IMR-90 (cell line): Measurements from ENCODE around the gene FAM163B. TPM values are rescaled to one million over a fixed set of nuclear protein-coding genes. Genes with fewer than 3 reads are reported as not detected.

Experiments
- ATAC-seq: fragments of 200-7000 bp; cut with Tn5 transposase; 2 replicates; pipeline ENCODE4 v1.9.1; 2020; ENCODE audit warnings: low read depth, mild to moderate bottlenecking, moderate library complexity
- BruUV-seq: library from RNA; stranded (reverse); fragments of 400-500 nt; replicated peaks from 2 replicates; lab custom pipeline; 2021; lab: Mats Ljungman, UMichigan
- CTCF ChIA-PET: fragments of 300-600 bp; formaldehyde crosslinking; extraction: SDS; loops from one replicate; lab custom pipeline; 2021; ENCODE audit warnings: antibody characterized with exemption; lab: Yijun Ruan, JAX
- POLR2A ChIA-PET: fragments of 300-600 bp; sonication (Branson Sonifier 250); formaldehyde crosslinking; loops from one replicate; lab custom pipeline; 2022; ENCODE audit warnings: antibody characterized with exemption; ENCODE audit not compliant: unreplicated experiment; lab: Charles Lee
- DNase-seq: peaks from one replicate; pipeline ENCODE4 v3.0.0; 2013
- H2AFZ ChIP-seq: replicated peaks from 2 replicates; pipeline ENCODE3; 2013; ENCODE audit warnings: low read length, mild to moderate bottlenecking; ENCODE audit not compliant: poor library complexity
- H2AK5ac ChIP-seq: 2 replicates; pipeline ENCODE4 v1.6.1; 2013; ENCODE audit warnings: low read depth, low read length, inconsistent platforms
- H2AK9ac ChIP-seq: replicated peaks from 2 replicates; pipeline ENCODE3; 2013; ENCODE audit warnings: mild to moderate bottlenecking, low read depth, low read length, moderate library complexity; ENCODE audit not compliant: poor library complexity
- H2BK120ac ChIP-seq: 2 replicates; pipeline ENCODE4 v1.6.1; 2013; ENCODE audit warnings: low read depth, low read length, inconsistent platforms
- H2BK15ac ChIP-seq: 3 replicates; pipeline ENCODE4 v1.6.1; 2013; ENCODE audit warnings: low read depth, low read length, inconsistent platforms
- H2BK20ac ChIP-seq: 2 replicates; pipeline ENCODE4 v1.6.1; 2013; ENCODE audit warnings: low read depth, mild to moderate bottlenecking, inconsistent platforms, low read length, moderate library complexity
- H2BK5ac ChIP-seq: 2 replicates; pipeline ENCODE4 v1.6.1; 2013; ENCODE audit warnings: mild to moderate bottlenecking, low read depth, low read length, inconsistent platforms; ENCODE audit not compliant: poor library complexity, severe bottlenecking
- H3K14ac ChIP-seq: replicated peaks from 2 replicates; pipeline ENCODE4 v1.6.1; 2013; ENCODE audit warnings: low read depth, low read length, inconsistent platforms
- H3K18ac ChIP-seq: 2 replicates; pipeline ENCODE4 v1.6.1; 2013; ENCODE audit warnings: low read depth, low read length, control low read depth
- H3K23ac ChIP-seq: 2 replicates; pipeline ENCODE4 v1.6.1; 2013; ENCODE audit warnings: low read depth, low read length, inconsistent platforms
- H3K27ac ChIP-seq: 2 replicates; pipeline ENCODE4 v1.5.1; 2013; ENCODE audit warnings: mild to moderate bottlenecking, control low read depth, low read length; ENCODE audit not compliant: insufficient read depth
- H3K27me3 ChIP-seq: 2 replicates; pipeline ENCODE4 v1.6.1; 2013; ENCODE audit warnings: low read length; ENCODE audit not compliant: control insufficient read depth, insufficient read depth
- H3K36me3 ChIP-seq: 2 replicates; pipeline ENCODE4 v1.6.1; 2013; ENCODE audit warnings: low read length, mixed read lengths; ENCODE audit not compliant: control insufficient read depth, insufficient read depth
- H3K4ac ChIP-seq: 2 replicates; pipeline ENCODE4 v1.6.1; 2013; ENCODE audit warnings: low read depth, low read length, inconsistent platforms
- H3K4me1 ChIP-seq: 2 replicates; pipeline ENCODE4 v1.6.1; 2013; ENCODE audit warnings: low read length, mixed read lengths; ENCODE audit not compliant: control insufficient read depth, insufficient read depth
- H3K4me2 ChIP-seq: 2 replicates; pipeline ENCODE4 v1.6.1; 2013; ENCODE audit warnings: low read depth, mild to moderate bottlenecking, control low read depth, low read length, moderate library complexity
- H3K4me3 ChIP-seq: 2 replicates; pipeline ENCODE4 v1.5.1; 2013; ENCODE audit warnings: low read depth, mild to moderate bottlenecking, control low read depth, low read length, moderate library complexity; ENCODE audit not compliant: insufficient read depth
- H3K56ac ChIP-seq: 2 replicates; pipeline ENCODE4 v1.6.1; 2013; ENCODE audit warnings: low read length, inconsistent platforms; ENCODE audit not compliant: insufficient read depth; ENCODE audit errors: extremely low read depth
- H3K79me1 ChIP-seq, 2 experiments: 2 replicates each; pipeline ENCODE4 v1.6.1; 2013; ENCODE audit warnings: low read length in 2 of 2, inconsistent platforms in 1 of 2, low read depth in 1 of 2
- H3K9ac ChIP-seq: 2 replicates; pipeline ENCODE4 v1.6.1; 2013; ENCODE audit warnings: low read depth, low read length, control low read depth
- H3K9me1 ChIP-seq: 2 replicates; pipeline ENCODE4 v1.6.1; 2013; ENCODE audit warnings: low read length, inconsistent platforms; ENCODE audit not compliant: insufficient read depth
- H3K9me3 ChIP-seq: 2 replicates; pipeline ENCODE4 v1.6.1; 2013; ENCODE audit warnings: low read length; ENCODE audit not compliant: control insufficient read depth, insufficient read depth
- H4K20me1 ChIP-seq: 2 replicates; pipeline ENCODE4 v1.6.1; 2013; ENCODE audit warnings: low read length, inconsistent platforms; ENCODE audit not compliant: insufficient read depth
- H4K5ac ChIP-seq: 2 replicates; pipeline ENCODE4 v1.6.1; 2013; ENCODE audit warnings: mild to moderate bottlenecking, low read depth, low read length, control low read depth
- H4K8ac ChIP-seq, 2 experiments: 2 replicates each; pipeline ENCODE4 v1.6.1; 2013; ENCODE audit warnings: low read depth in 2 of 2, low read length in 2 of 2, control low read depth in 1 of 2, inconsistent platforms in 1 of 2
- H4K91ac ChIP-seq: 2 replicates; pipeline ENCODE4 v1.6.1; 2013; ENCODE audit warnings: low read depth, low read length, inconsistent platforms; ENCODE audit not compliant: insufficient read depth
- ELK1 ChIP-seq: fragments of 150-350 bp; IDR thresholded peaks from 2 replicates; pipeline ENCODE4 v1.6.1; 2016; ENCODE audit warnings: low read depth, mild to moderate bottlenecking, low read length, moderate library complexity, borderline replicate concordance
- SMC3 ChIP-seq: fragments of 150-350 bp; IDR thresholded peaks from 2 replicates; pipeline ENCODE4 v1.6.1; 2016; ENCODE audit warnings: low read depth, mild to moderate bottlenecking, antibody characterized with exemption, low read length, moderate library complexity
- WGBS, 2 experiments: methylation state at CpG; one replicate each; pipeline versions ENCODE4 v1.1.5 to v1.1.7; 2013; ENCODE audit warnings: missing lambda C conversion rate in 2 of 2; ENCODE audit not compliant: insufficient read length in 1 of 2; ENCODE audit errors: extremely low coverage in 2 of 2; 5-methylcytosine and 5-hydroxymethylcytosine counted together
- dilution Hi-C: fragments of 300-500 bp; cut with HindIII; formaldehyde crosslinking; loops from one replicate; pipeline ENCODE4 v1.14.3; 2018; ENCODE audit warnings: low sequenced_read_pairs; ENCODE audit not compliant: unreplicated experiment
- in situ Hi-C: fragments of 300-500 bp; cut with MboI; formaldehyde crosslinking; loops from 3 replicates; pipeline ENCODE4 v1.14.3; 2019; ENCODE audit warnings: low sequenced_read_pairs, inconsistent platforms, mixed read lengths
- intact Hi-C: fragments of 100-400 bp; cut with micrococcal nuclease; formaldehyde crosslinking; loops from 2 replicates; pipeline ENCODE4 v1.10.0; 2022
- polyA plus RNA-seq, 3 experiments: library from polyadenylated mRNA; depleted of rRNA; stranded (reverse); fragments of >200 nt; gene quantifications; 2 replicates each; pipeline ENCODE4 v1.2.3, GENCODE V29; 2012; ENCODE audit warnings: low replicate concordance in 1 of 3
- total RNA-seq: library from RNA; depleted of rRNA; stranded (reverse); fragments of >200 nt; gene quantifications from 2 replicates; pipeline ENCODE4 v1.2.3, GENCODE V29; 2012

Gene FAM163B
- total and polyA plus RNA-seq, 2 of the 4 experiments (the other 2 are of a cell fraction): not detected

DNA sequence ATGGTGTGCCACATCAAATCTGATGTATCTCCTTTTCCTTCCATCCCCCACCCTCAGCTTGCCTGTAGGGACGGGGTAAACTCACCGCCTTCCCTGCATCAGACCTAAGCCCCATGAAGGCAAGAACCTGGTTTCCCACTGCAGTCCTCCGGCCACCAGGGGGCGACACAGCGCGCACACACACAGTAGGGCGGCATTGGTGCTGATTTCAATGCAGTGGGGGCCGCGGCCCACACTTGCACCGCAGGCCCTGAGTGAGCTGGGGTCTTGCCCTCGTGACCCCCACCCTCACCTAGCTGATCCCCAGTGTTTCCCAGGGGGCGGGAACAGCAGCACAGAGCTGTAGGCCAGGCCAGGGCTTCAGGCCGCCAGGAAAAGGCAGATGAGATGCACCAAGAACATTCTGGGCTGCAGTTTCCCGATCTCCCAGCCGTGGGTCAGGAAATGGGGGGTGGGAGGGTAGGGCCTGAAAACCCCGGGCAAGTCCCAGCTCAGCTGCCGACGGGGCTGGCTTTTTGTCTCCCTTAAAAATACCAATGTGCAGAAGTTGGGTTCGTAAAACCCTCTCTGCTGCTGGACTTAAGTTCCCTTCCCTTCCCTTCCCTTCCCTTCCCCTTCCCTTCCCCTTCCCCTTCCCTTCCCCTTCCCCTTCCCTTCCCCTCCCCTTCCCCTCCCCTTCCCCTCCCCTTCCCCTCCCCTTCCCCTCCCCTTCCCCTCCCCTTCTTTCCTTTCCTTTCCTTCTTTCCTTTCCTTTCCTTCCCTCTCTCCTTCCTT, 19.5 kb downstream of the FAM163B start:
- intact Hi-C loops (no loop called here), in situ Hi-C loops (no loop called here), dilution Hi-C loops (no loop called here)
- Histone ChIP-seq H3K36me3 (no peaks in the 10 kb centered on the region), H3K4ac (no peak overlapping the region), H3K27me3 (peaks cover 28% of the 10 kb centered on the region; the same call in 1 of the 2 replicates), H4K5ac (no peak overlapping the region), H3K23ac (no peak overlapping the region), H4K8ac (no peak overlapping the region), H3K9ac (no peak overlapping the region), H4K20me1 (no peaks in the 10 kb centered on the region; the same call in 1 of the 2 replicates), H3K9me3 (peaks cover 2% of the 10 kb centered on the region; the same call in 1 of the 2 replicates), H2BK15ac (no peak overlapping the region), H3K14ac (no peak overlapping the region), H3K4me2 (no peak overlapping the region), H2AK5ac (no peak overlapping the region), H2AFZ (no peak overlapping the region), H2AK9ac (no peak overlapping the region), H3K79me1 (no peaks in the 10 kb centered on the region), H3K4me1 (no peaks in the 10 kb centered on the region), H3K56ac (no peak overlapping the region), H3K18ac (no peak overlapping the region), H3K27ac (no peak overlapping the region), H3K9me1 (no peaks in the 10 kb centered on the region), H2BK20ac (no peak overlapping the region), H2BK120ac (no peak overlapping the region), H2BK5ac (no peak overlapping the region), H4K91ac (no peak overlapping the region), H3K4me3 (no peak overlapping the region)
- 76% methylated on average over 2 of the region's 19 CpGs; no CpG with 5 or more reads in 1 of the 2 experiments for WGBS, 2 experiments
- TF ChIP-seq ELK1 (no peak), SMC3 (no peak)
- CTCF ChIA-PET: no interaction called here
- POLR2A ChIA-PET: no interaction called here
- BruUV-seq: no TSS peak
- DNase-seq: no peak
- ATAC-seq: no peak
